ENCODE measurements around the gene CRIP2.

DNA sequence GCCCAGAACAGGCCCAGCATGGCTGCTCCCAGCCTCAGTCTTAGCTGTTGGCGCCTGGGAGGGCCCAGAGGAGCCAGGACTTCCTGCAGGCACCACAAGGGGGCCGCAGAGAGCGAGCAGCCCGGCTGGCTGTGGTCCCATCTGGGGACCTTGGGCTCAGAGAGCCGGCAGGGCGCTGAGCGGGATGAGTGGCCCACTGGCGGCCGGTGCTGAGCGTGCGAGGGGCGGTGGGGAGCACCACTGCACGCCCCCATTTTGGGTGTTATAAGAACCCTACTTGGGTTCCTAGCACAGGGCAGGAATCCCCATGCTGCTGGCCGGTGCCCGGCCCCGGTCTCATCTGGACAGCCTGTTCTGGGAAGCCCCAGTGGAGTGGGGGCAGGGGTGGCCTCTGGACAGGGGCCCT is 25.9 kb upstream of the CRIP2 start:
- TF ChIP-seq, protein P1, sequence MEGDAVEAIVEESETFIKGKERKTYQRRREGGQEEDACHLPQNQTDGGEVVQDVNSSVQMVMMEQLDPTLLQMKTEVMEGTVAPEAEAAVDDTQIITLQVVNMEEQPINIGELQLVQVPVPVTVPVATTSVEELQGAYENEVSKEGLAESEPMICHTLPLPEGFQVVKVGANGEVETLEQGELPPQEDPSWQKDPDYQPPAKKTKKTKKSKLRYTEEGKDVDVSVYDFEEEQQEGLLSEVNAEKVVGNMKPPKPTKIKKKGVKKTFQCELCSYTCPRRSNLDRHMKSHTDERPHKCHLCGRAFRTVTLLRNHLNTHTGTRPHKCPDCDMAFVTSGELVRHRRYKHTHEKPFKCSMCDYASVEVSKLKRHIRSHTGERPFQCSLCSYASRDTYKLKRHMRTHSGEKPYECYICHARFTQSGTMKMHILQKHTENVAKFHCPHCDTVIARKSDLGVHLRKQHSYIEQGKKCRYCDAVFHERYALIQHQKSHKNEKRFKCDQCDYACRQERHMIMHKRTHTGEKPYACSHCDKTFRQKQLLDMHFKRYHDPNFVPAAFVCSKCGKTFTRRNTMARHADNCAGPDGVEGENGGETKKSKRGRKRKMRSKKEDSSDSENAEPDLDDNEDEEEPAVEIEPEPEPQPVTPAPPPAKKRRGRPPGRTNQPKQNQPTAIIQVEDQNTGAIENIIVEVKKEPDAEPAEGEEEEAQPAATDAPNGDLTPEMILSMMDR (conservative IDR thresholded peaks at IDR 0.05; ENCODE audit: low read depth in 2 of 2): peak; percentile 65 to 75
- TF ChIP-seq EZH2phosphoT487 (IDR thresholded peaks at IDR 0.05; ENCODE audit: unreplicated experiment): no peak
- TF ChIP-seq, protein P2, sequence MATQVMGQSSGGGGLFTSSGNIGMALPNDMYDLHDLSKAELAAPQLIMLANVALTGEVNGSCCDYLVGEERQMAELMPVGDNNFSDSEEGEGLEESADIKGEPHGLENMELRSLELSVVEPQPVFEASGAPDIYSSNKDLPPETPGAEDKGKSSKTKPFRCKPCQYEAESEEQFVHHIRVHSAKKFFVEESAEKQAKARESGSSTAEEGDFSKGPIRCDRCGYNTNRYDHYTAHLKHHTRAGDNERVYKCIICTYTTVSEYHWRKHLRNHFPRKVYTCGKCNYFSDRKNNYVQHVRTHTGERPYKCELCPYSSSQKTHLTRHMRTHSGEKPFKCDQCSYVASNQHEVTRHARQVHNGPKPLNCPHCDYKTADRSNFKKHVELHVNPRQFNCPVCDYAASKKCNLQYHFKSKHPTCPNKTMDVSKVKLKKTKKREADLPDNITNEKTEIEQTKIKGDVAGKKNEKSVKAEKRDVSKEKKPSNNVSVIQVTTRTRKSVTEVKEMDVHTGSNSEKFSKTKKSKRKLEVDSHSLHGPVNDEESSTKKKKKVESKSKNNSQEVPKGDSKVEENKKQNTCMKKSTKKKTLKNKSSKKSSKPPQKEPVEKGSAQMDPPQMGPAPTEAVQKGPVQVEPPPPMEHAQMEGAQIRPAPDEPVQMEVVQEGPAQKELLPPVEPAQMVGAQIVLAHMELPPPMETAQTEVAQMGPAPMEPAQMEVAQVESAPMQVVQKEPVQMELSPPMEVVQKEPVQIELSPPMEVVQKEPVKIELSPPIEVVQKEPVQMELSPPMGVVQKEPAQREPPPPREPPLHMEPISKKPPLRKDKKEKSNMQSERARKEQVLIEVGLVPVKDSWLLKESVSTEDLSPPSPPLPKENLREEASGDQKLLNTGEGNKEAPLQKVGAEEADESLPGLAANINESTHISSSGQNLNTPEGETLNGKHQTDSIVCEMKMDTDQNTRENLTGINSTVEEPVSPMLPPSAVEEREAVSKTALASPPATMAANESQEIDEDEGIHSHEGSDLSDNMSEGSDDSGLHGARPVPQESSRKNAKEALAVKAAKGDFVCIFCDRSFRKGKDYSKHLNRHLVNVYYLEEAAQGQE (IDR thresholded peaks at IDR 0.05; ENCODE audit: unreplicated experiment): no peak
- TF ChIP-seq POLR2AphosphoS5 (IDR thresholded peaks at IDR 0.05; ENCODE audit: low read depth): no peak; the same call in 1 of the 2 replicates
- TF ChIP-seq EZH2 (IDR thresholded peaks at IDR 0.05; ENCODE audit: low read depth, unreplicated experiment): no peak
- no peak for TF ChIP-seq ZNF331 (CRISPR knock-in tag; IDR thresholded peaks at IDR 0.05; ENCODE audit: low read depth)
- TF ChIP-seq ZNF114 (CRISPR knock-in tag; IDR thresholded peaks at IDR 0.05): no peak
- TF ChIP-seq NANOG (IDR thresholded peaks at IDR 0.05; ENCODE audit: borderline replicate concordance): no peak
- TF ChIP-seq CREB1 (CRISPR knock-in tag; IDR thresholded peaks at IDR 0.05; ENCODE audit: low read depth): no peak

Data from GM23338 (cell line).